HUES64 (cell line): ENCODE results near the gene PHLDA3. TPM values are rescaled to one million over a fixed set of nuclear protein-coding genes. Genes with fewer than 3 reads are reported as not detected.
A peak's percentile ranks its signal among the peaks of the same experiment; 100 is the strongest.

Source experiments
- H3K27ac ChIP-seq: 2 replicates; pipeline ENCODE4 v1.7.0; 2013; ENCODE audit warnings: low read depth, low read length, inconsistent platforms
- H3K27me3 ChIP-seq: 2 replicates; pipeline ENCODE4 v1.6.1; 2013; ENCODE audit warnings: mild to moderate bottlenecking, low read length; ENCODE audit not compliant: insufficient read depth
- H3K36me3 ChIP-seq: 2 replicates; pipeline ENCODE4 v1.6.1; 2013; ENCODE audit warnings: mild to moderate bottlenecking, low read length; ENCODE audit not compliant: insufficient read depth
- H3K4me1 ChIP-seq: 2 replicates; pipeline ENCODE4 v1.6.1; 2013; ENCODE audit warnings: mild to moderate bottlenecking, low read length, moderate library complexity; ENCODE audit not compliant: insufficient read depth
- H3K4me3 ChIP-seq: 2 replicates; pipeline ENCODE4 v1.5.1; 2013; ENCODE audit warnings: mild to moderate bottlenecking, low read length, moderate library complexity
- H3K9ac ChIP-seq: 2 replicates; pipeline ENCODE4 v1.6.1; 2013; ENCODE audit warnings: mild to moderate bottlenecking, low read depth, low read length
- H3K9me3 ChIP-seq: 2 replicates; pipeline ENCODE4 v1.6.1; 2013; ENCODE audit warnings: low read depth, low read length; ENCODE audit not compliant: insufficient read depth
- WGBS: fragments of 150-250, 120-280 bp; methylation state at CpG from one replicate; pipeline ENCODE4 v1.1.7; 2013; ENCODE audit warnings: missing lambda C conversion rate; 5-methylcytosine and 5-hydroxymethylcytosine counted together
- polyA plus RNA-seq, 2 experiments: library from polyadenylated mRNA; stranded (reverse); fragments of 50-300 nt; gene quantifications; one replicate each; pipeline ENCODE4 v1.2.3, GENCODE V29; 2013

PHLDA3 gene
- 34.2 TPM for polyA plus RNA-seq (2013, experiment 1 of 2)
- 30.6 TPM for polyA plus RNA-seq (2013, experiment 2 of 2)

DNA sequence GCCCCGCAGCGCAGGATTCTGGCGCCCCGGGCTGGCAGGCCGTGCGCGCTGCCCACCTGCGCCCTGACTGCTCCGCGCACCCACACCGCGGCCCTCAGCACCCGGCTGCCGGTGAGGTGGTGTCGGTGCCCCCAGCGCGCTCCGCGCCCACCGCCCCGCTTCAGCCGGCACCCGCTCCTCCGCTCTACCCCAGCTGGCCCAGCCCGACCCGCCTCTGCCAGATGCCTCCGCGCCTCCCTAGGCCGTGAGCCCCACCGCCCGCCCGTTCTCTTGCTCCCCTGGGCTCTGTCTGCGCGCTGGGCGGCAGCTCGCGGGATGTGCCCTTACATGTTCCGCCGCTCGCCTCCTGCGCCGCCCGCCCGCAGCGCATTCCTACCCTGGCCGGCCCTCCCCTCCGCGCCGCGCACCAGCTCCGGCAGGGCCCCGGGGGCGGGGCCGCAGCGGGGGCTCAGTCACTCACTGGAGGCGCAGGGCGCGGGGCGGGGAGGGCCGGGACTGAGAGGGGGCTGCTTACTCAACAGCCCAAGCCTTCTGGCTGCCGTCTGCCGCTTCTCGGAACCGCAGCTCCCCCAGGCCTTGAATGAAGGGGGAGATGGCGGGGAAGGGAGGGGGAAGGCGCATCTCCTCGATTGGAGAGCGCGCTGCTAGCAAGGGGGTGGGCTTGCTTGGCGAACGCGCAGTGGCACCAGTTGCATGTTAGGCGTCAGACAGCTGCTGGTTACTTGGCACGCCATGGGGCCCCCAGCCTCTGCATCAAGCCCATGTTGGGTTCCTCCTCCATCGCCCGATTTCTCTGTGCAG is at the start of gene PHLDA3:
Gene PHLDA3 (minus strand): TSS at position 345 of the 801 bp plus-strand sequence. CDS start 402 bp downstream, outside the sequence.
- H3K4me3 ChIP-seq, result peak within 1 kb of the TSS; percentile 83
- under 1% methylated on average over 76 of the region's 76 CpGs for WGBS
- no peaks in the 10 kb centered on the region for H3K9me3 ChIP-seq
- H3K9ac ChIP-seq, result peak within 1 kb of the TSS; percentile 80
- H3K36me3 ChIP-seq, result peaks cover 14% of the 10 kb centered on the region; the same call in 1 of the 2 replicates
- no peak within 1 kb of the TSS; the same call in 1 of the 2 replicates for H3K27ac ChIP-seq
- peaks cover 49% of the 10 kb centered on the region for H3K27me3 ChIP-seq
- 0 out of 2 replicates have a peak, but pooled peaks cover 6% of the 10 kb centered on the region for H3K4me1 ChIP-seq

DNA sequence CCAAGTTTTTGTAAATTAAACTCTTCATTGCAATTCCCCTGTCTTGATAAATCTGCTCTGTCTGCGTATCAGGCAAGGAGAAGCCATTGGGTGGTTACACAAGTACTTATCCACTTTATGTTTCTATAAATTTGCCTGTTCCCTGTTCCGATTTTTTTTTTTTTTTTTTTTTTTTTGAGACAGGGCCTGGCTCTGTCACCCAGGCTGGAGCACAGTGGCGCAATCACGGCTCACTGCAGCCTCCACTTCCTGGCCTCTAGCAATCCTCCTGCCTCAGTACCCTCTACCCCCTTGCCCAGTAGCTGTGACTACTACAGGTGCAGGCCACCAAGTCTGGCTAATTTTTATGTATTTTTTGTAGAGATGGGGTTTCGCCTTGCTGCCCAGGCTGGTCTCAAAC is 49.1 kb upstream of the PHLDA3 start:
- Histone ChIP-seq H3K36me3 (no peaks in the 10 kb centered on the region), H3K4me3 (no peak overlapping the region), H3K27me3 (no peaks in the 10 kb centered on the region), H3K9ac (no peak overlapping the region), H3K4me1 (peaks cover 3% of the 10 kb centered on the region; the same call in 1 of the 2 replicates), H3K27ac (no peak overlapping the region), H3K9me3 (no peaks in the 10 kb centered on the region)
- WGBS, result 94% methylated on average over 5 of the region's 5 CpGs

DNA sequence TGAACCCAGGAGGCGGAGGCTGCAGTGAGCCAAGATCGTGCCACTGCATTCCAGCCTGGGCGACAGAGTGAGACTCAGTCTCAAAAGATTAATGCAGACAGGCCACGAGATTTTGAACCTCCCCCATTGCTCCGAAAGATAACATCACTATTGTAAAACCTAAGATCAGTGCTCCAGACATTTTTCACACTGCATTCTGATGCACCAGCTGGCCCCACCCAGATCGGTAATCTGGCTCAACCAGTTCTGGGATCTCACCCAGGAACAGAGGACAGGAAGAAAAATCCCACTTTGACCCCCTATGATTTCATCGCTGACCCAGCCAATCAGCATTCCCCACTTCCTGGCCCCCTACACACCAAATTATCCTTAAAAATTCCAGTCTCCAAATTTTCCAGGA is 48.6 kb upstream of the PHLDA3 start:
- Histone ChIP-seq H3K27ac (no peak overlapping the region), H3K9me3 (no peaks in the 10 kb centered on the region), H3K4me1 (peaks cover 3% of the 10 kb centered on the region; the same call in 1 of the 2 replicates), H3K36me3 (no peaks in the 10 kb centered on the region), H3K27me3 (no peaks in the 10 kb centered on the region), H3K4me3 (no peak overlapping the region), H3K9ac (no peak overlapping the region)
- WGBS, result 91% methylated on average over 7 of the region's 7 CpGs

DNA sequence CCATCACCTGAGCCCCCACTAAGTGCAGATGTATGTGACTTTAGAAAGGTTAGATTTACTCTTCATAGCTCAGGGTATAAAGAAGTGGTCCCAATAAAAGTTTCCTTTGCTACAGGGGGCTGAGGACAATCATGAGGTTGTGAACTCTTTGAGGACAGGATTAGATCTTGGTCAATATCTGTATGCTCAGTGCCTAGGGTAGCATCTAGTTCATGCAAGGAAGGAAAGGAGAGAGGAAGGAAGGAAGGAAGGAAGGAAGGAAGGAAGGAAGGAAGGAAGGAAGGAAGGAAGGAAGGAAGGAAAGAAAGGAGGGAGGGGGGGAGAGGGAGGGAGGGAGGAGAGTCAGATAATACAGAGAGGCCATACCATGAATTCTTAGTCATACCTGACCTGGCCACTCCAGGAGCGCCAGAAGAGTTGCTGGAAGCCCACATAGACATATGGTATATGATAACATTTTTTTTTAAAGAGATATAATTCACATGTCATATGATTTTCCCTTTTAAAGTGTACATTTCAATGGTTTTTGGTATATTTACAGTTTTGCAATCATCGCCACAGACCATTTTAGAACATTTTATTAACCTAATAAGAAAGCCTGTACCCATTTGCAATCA is 47.6 kb upstream of the PHLDA3 start:
- Histone ChIP-seq H3K9ac (no peak overlapping the region), H3K27ac (no peak overlapping the region), H3K27me3 (no peaks in the 10 kb centered on the region), H3K4me1 (peaks cover 10% of the 10 kb centered on the region), H3K36me3 (no peaks in the 10 kb centered on the region), H3K9me3 (no peaks in the 10 kb centered on the region), H3K4me3 (no peak overlapping the region)
- WGBS, result 94% methylated on average over 1 of the region's 2 CpGs

DNA sequence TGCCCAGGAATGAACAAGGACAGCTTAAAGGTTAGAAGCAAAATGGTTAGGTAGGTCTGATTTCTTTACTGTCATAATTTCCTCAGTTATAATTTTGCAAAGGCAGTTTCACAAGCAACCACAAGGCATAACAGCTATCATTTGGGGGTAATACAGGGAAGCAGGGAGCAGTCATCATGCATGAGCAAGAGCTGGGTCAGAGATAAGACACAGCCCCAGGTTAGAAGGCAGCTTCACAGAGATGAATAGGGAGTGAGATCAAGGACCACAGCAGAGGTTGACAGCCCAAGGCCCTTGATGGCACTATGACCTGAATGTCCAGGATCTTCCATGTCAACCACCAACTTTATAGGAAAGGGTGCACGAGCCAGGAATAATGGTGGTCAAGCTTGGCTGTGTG is 46.9 kb upstream of the PHLDA3 start:
- no peak overlapping the region for H3K9ac ChIP-seq
- no peaks in the 10 kb centered on the region for H3K36me3 ChIP-seq
- no peaks in the 10 kb centered on the region for H3K27me3 ChIP-seq
- H3K4me1 ChIP-seq, result peaks cover 10% of the 10 kb centered on the region
- WGBS, result 91% methylated on average over 1 of the region's 1 CpG
- H3K27ac ChIP-seq, result no peak overlapping the region
- no peak overlapping the region for H3K4me3 ChIP-seq
- no peaks in the 10 kb centered on the region for H3K9me3 ChIP-seq

DNA sequence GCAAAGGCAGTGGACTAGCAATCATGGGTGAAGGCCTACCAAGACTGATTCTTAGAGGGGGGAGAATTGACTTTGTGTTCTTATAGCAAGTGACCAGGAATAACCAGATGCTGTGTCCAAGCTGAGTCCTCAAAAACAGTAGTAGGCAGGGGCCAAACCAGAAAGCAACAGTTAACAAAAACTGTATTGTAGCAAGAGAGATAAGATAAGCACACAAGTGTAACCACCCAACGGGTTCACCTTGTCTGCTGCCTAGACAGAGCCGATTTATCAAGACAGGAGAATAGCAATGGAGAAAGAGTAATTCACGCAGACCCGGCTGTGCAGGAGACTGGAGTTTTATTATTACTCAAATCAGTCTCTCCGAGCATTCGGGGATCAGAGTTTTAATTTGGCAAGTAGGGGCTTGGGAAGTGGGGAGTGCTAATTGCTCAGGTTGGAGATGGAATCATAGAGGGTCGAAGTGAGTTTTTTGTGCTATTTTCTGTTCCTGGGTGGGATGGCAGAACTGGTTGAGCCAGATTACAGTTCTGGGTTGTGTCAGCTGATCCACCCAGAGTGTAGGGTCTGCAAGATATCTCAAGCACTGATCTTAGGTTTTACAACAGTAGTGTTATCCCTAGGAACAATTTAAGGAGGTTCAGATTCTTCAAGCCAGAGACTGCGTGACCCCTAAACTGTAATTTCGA is 46.2 kb upstream of the PHLDA3 start:
- no peak overlapping the region for H3K4me3 ChIP-seq
- H3K27ac ChIP-seq, result no peak overlapping the region
- no peaks in the 10 kb centered on the region for H3K27me3 ChIP-seq
- peaks cover 10% of the 10 kb centered on the region for H3K4me1 ChIP-seq
- 90% methylated on average over 9 of the region's 9 CpGs for WGBS
- no peaks in the 10 kb centered on the region for H3K36me3 ChIP-seq
- no peaks in the 10 kb centered on the region for H3K9me3 ChIP-seq
- no peak overlapping the region for H3K9ac ChIP-seq

DNA sequence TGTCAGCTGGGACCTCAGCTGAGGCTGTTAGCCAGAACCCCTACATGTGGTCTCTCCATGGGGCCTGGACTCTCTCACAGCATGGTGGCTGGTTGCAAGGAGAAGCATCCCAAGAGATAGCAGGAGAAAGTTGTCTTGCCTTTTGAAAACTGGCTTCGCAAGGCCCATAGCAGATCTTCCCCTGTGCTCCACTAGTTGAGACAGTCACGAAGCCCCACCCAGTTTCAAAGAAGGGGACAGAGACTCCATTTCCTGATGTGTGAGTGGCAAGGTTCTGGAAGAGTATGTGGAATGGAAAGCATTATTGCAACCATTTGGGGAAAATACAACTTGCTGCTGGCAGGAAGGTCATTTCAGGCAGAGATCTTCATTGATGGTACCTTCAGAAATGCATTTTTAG is 45.5 kb upstream of the PHLDA3 start:
- no peak overlapping the region for H3K27ac ChIP-seq
- no peak overlapping the region for H3K4me3 ChIP-seq
- no peaks in the 10 kb centered on the region for H3K27me3 ChIP-seq
- H3K4me1 ChIP-seq, result peaks cover 10% of the 10 kb centered on the region
- 89% methylated on average over 2 of the region's 2 CpGs for WGBS
- no peak overlapping the region for H3K9ac ChIP-seq
- H3K9me3 ChIP-seq, result no peaks in the 10 kb centered on the region
- no peaks in the 10 kb centered on the region for H3K36me3 ChIP-seq

DNA sequence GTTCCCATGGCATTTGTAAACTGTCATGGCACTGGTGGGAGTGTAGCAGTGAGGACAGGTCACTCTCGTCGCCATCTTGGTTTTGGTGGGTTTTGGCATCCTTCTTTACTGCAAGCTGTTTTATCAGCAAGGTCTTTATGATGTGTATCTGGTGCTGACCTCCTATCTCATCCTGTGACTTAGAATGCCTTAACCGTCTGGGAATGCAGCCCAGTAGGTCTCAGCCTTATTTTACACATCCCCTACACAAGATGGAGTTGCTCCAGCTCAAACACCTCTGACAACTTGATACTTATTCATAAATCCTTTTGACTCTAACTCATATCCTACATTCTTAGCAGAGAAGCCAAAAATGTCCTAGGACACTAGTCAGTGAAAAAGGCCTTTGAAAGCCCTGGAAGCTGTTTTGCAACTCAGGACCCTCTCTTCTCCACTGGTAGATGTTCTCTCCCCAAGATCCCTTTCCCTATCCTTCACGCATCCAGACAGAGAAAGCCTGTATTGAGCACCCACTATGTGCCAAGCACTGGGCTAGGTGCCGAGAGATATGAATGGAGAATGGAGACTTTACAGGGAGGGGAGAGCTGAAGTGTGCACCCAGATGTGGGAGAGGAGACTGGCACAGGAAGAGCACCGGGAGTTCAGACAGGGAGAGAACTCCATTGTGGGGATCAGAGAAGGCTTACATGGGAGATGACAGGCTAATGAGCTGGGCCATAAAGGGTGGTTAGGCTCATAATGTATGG is 44.7 kb upstream of the PHLDA3 start:
- H3K4me3 ChIP-seq, result no peak overlapping the region
- no peaks in the 10 kb centered on the region for H3K36me3 ChIP-seq
- peak overlapping the region; percentile 17; the same call in 1 of the 2 replicates for H3K27ac ChIP-seq
- peaks cover 3% of the 10 kb centered on the region; the same call in 1 of the 2 replicates for H3K27me3 ChIP-seq
- H3K9ac ChIP-seq, result no peak overlapping the region
- H3K9me3 ChIP-seq, result no peaks in the 10 kb centered on the region
- 90% methylated on average over 6 of the region's 6 CpGs for WGBS
- peaks cover 10% of the 10 kb centered on the region for H3K4me1 ChIP-seq

DNA sequence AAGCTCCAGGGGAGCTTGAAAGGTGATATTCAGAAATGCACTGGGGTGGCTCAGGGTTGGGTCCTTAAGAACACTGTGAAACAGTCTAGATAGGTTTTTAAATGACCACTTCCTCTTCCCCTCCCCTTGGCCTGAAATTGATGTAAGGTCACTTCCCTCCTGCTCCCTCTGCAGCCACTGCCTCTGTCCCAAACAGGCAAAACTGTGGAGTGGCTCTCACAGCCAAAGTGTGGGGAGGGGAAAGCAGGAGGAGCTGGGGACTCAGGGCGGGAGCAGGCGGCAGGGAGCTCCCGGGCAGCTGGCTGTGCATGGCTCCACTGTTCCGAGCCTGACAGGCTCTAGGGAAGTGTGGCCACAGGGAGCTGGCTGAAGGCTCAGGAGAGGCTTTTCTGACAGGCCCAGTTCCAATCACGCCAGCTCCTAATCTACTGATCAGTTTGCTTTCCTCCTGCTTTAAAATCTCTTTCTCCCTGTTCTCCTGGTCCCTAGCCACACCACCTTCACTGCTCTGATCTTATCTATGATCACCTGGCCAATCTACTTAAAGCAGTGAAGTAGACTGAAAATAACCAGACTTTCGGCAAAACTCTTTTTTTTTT is 43.1 kb upstream of the PHLDA3 start:
- 24% methylated on average over 6 of the region's 6 CpGs for WGBS

DNA sequence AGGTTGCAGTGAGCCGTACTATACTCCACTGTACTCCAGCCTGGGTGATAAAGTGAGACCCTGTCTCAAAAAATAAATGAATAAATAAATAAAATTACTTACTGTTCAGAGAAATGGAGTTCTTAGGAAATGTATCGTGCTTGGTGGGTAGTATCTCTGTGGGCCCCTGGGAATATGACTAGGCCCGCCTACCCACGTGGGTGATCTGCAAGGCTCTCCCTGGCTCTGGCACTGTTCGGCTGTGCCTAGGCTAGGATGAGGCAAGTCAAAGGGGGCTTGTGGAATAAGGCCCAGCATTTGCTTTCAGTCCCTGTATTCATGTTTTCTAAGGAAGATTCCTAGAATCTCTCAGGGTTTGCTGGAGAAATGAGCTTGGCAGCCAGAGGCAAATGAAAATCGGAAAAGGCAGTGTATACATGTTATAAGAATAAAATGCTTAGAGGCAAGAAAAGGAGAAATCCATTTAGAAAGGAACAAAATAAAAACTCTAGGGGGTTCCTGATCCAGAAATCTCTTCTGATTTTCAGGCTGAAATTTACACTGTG is 42.5 kb upstream of the PHLDA3 start:
- Histone ChIP-seq H3K27me3 (peaks cover 19% of the 10 kb centered on the region), H3K4me3 (no peak overlapping the region), H3K9ac (no peak overlapping the region), H3K4me1 (peaks cover 7% of the 10 kb centered on the region), H3K9me3 (no peaks in the 10 kb centered on the region), H3K27ac (peak overlapping the region; percentile 6; the same call in 1 of the 2 replicates), H3K36me3 (no peaks in the 10 kb centered on the region)
- WGBS, result 69% methylated on average over 6 of the region's 6 CpGs

More for the DNA sequence above, 43.1 kb upstream of the PHLDA3 start:
- H3K4me1 ChIP-seq, result peaks cover 7% of the 10 kb centered on the region
- no peaks in the 10 kb centered on the region for H3K9me3 ChIP-seq
- H3K4me3 ChIP-seq, result no peak overlapping the region
- peak overlapping the region; percentile 6; the same call in 1 of the 2 replicates for H3K27ac ChIP-seq
- peaks cover 13% of the 10 kb centered on the region for H3K27me3 ChIP-seq
- H3K36me3 ChIP-seq, result no peaks in the 10 kb centered on the region
- H3K9ac ChIP-seq, result no peak overlapping the region
